Measurements from ENCODE around the gene UCN.
"Not testable (repeated sequence)": the region's sequence is repeated elsewhere in the genome, so short reads cannot be mapped to it uniquely, and the experiment has no call there.

UCN gene

GRCh38 chr2:27285481-27285880 lies 22.8 kb downstream of the UCN start:
- FAIRE-seq = no peak

GRCh38 chr2:27284996-27285395 lies 23.2 kb downstream of the UCN start:
- no peak for DNase-seq (ENCODE audit: low spot score)
- no peak for FAIRE-seq

More at GRCh38 chr2:27285481-27285880, 22.8 kb downstream of the UCN start:
- DNase-seq (ENCODE audit: low spot score) = no peak

- DNase-seq (ENCODE audit: low spot score) = no peak
- no peak for FAIRE-seq
Measured at GRCh38 chr2:27282892-27283291, 25.4 kb downstream of the UCN start.

GRCh38 chr2:27281855-27282559 lies 26.2 kb downstream of the UCN start, which contains the start of gene TRIM54:
TRIM54 (plus strand) TSS chr2:27282429; CDS start chr2:27282732, 303 bp downstream.
- DNase-seq (ENCODE audit: low spot score) = no peak
- peak; percentile 35 for FAIRE-seq

- FAIRE-seq = no peak
- DNase-seq (ENCODE audit: low spot score) = no peak
Measured at GRCh38 chr2:27281442-27281841, 26.8 kb downstream of the UCN start.

GRCh38 chr2:27280826-27281225 lies 27.4 kb downstream of the UCN start:
- DNase-seq (ENCODE audit: low spot score) (no peak), FAIRE-seq (no peak)

- FAIRE-seq (no peak), DNase-seq (ENCODE audit: low spot score) (no peak)
Measured at GRCh38 chr2:27278010-27278409, 30.2 kb downstream of the UCN start.

GRCh38 chr2:27275211-27276150 lies 32.8 kb downstream of the UCN start, which contains the start of gene DNAJC5G:
DNAJC5G (plus strand) TSS chr2:27275433; CDS start chr2:27276729, 1,296 bp downstream.
- no peak for DNase-seq (ENCODE audit: low spot score)
- FAIRE-seq = no peak

- not testable (repeated sequence) for DNase-seq (ENCODE audit: low spot score); FAIRE-seq
Measured at GRCh38 chr2:27272537-27273522, 35.4 kb downstream of the UCN start.

GRCh38 chr2:27271631-27272340 lies 36.5 kb downstream of the UCN start:
- DNase-seq (ENCODE audit: low spot score) (no peak), FAIRE-seq (no peak)

GRCh38 chr2:27270670-27271069 lies 37.6 kb downstream of the UCN start:
- FAIRE-seq = no peak
- no peak for DNase-seq (ENCODE audit: low spot score)

- no peak for FAIRE-seq
- DNase-seq (ENCODE audit: low spot score) = no peak
Measured at GRCh38 chr2:27270131-27270530, 38.1 kb downstream of the UCN start.

- FAIRE-seq; DNase-seq (ENCODE audit: low spot score): not testable (repeated sequence)
Measured at GRCh38 chr2:27268296-27268695, 39.9 kb downstream of the UCN start.

GRCh38 chr2:27265536-27265870 lies 42.7 kb downstream of the UCN start:
- DNase-seq (ENCODE audit: low spot score) (no peak), FAIRE-seq (no peak)

- FAIRE-seq = no peak
- DNase-seq (ENCODE audit: low spot score) = peak; percentile 89
Measured at GRCh38 chr2:27264753-27265535, 43.3 kb downstream of the UCN start.

GRCh38 chr2:27264253-27264752 lies 43.9 kb downstream of the UCN start:
- DNase-seq (ENCODE audit: low spot score) (no peak), FAIRE-seq (no peak)

- no peak for FAIRE-seq
- DNase-seq (ENCODE audit: low spot score) = no peak
Measured at GRCh38 chr2:27263287-27264252, 44.7 kb downstream of the UCN start.
